ENCODE measurements around the gene PAFAH2. TPM values are rescaled to one million over a fixed set of nuclear protein-coding genes. Genes with fewer than 3 reads are reported as not detected.
A peak's percentile ranks its signal among the peaks of the same experiment; 100 is the strongest.

The PAFAH2 gene
- total and polyA plus RNA-seq, 2 donors, result 28.2 to 73.1 TPM

DNA sequence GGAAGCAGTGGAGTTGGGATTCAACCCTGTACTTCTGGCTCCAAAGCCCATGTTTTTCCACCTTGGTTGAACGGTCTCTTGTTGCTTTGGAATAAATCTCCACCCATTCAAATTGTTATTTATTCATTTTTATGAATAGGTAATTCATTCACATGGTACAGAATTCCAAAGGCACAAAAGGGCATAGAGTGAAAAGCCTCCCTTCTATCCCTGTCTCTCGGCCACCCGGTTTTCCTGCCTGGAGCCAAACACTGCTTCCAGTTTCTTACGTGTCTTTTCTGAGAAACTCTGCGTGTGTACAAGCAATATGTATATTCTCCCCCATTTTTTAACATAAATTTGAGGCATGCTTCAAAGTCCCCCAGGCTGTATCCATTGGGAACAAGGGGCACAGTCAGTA lies 27.7 kb upstream of the PAFAH2 start:
- Histone ChIP-seq H3K27me3 (ENCODE audit: control insufficient read depth in 2 of 2, insufficient read depth in 1 of 2, low read length in 1 of 2) (no peaks in the 10 kb centered on the region), H3K4me1 (ENCODE audit: control insufficient read depth in 2 of 2, insufficient read depth in 2 of 2, low read length in 2 of 2) (peaks cover 0 to 48% of the 10 kb centered on the region in 2 donors), H3K36me3 (ENCODE audit: control insufficient read depth in 2 of 2, insufficient read depth in 2 of 2, low read length in 1 of 2) (no peaks in the 10 kb centered on the region), H3K27ac (ENCODE audit: low read depth in 1 of 2, low read length in 1 of 2) (no peak overlapping the region), H3K4me3 (ENCODE audit: low read length in 2 of 2) (no peak overlapping the region), H3K9me3 (ENCODE audit: control insufficient read depth in 2 of 2, insufficient read depth in 1 of 2, low read length in 1 of 2) (no peaks in the 10 kb centered on the region)
- DNase-seq (ENCODE audit: low read depth in 6 of 9, low spot score in 9 of 9), result no peak
- WGBS, result 95% methylated on average over 5 of the region's 5 CpGs

DNA sequence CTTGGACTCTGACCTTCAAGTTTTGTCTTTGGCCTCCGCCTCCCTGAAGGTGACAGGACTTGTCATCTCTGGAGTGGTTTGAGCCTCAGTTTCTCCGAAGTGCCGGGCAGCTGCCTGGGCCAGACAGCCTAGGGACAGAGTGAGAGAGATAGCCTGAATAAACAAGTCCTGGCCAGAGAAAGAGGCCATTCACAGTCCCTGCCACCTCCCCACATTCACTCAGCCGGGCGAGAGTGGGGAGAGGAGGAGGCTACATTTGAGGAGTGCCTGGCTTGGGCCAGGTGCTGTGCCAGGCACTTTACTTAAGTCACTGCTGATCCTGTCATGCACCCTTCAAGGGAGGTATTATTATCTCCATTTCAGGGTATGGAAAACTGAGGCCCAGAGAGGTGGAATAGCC lies 27.2 kb upstream of the PAFAH2 start:
- peaks cover under 1 to 53% of the 10 kb centered on the region in 2 donors for H3K4me1 ChIP-seq (ENCODE audit: control insufficient read depth in 2 of 2, insufficient read depth in 2 of 2, low read length in 2 of 2)
- 98% methylated on average over 5 of the region's 5 CpGs for WGBS
- DNase-seq (ENCODE audit: low read depth in 6 of 9, low spot score in 9 of 9), result no peak
- no peak overlapping the region for H3K4me3 ChIP-seq (ENCODE audit: low read length in 2 of 2)
- no peaks in the 10 kb centered on the region for H3K36me3 ChIP-seq (ENCODE audit: control insufficient read depth in 2 of 2, insufficient read depth in 2 of 2, low read length in 1 of 2)
- H3K9me3 ChIP-seq (ENCODE audit: control insufficient read depth in 2 of 2, insufficient read depth in 1 of 2, low read length in 1 of 2), result no peaks in the 10 kb centered on the region
- H3K27ac ChIP-seq (ENCODE audit: low read depth in 1 of 2, low read length in 1 of 2), result no peak overlapping the region
- no peaks in the 10 kb centered on the region for H3K27me3 ChIP-seq (ENCODE audit: control insufficient read depth in 2 of 2, insufficient read depth in 1 of 2, low read length in 1 of 2)

DNA sequence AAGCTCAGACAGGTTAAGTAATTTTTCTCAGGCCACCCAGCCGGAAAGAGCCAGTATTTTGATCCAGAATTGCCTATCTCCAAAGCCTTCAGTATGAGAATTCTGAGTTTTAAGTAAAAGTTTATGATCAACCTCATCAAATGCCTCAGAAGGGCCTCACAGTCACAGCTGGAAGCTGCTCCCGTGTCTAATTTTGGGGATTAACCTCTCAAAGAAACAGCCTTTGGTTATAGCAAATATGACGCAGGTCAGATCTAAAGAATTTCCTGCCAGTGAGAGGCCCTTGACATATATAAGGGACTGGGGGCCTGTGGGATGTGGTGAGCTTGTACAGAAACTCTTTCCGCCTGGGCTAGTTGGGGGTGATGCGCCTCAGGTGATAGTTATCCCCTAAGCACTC lies 26.0 kb upstream of the PAFAH2 start:
- H3K27ac ChIP-seq (ENCODE audit: low read depth in 1 of 2, low read length in 1 of 2), result no peak overlapping the region
- peaks cover 4 to 60% of the 10 kb centered on the region in 2 donors for H3K4me1 ChIP-seq (ENCODE audit: control insufficient read depth in 2 of 2, insufficient read depth in 2 of 2, low read length in 2 of 2)
- no peaks in the 10 kb centered on the region for H3K9me3 ChIP-seq (ENCODE audit: control insufficient read depth in 2 of 2, insufficient read depth in 1 of 2, low read length in 1 of 2)
- H3K36me3 ChIP-seq (ENCODE audit: control insufficient read depth in 2 of 2, insufficient read depth in 2 of 2, low read length in 1 of 2), result no peaks in the 10 kb centered on the region
- 95% methylated on average over 5 of the region's 5 CpGs for WGBS
- no peak overlapping the region for H3K4me3 ChIP-seq (ENCODE audit: low read length in 2 of 2)
- no peak for DNase-seq (ENCODE audit: low read depth in 6 of 9, low spot score in 9 of 9)
- H3K27me3 ChIP-seq (ENCODE audit: control insufficient read depth in 2 of 2, insufficient read depth in 1 of 2, low read length in 1 of 2), result no peaks in the 10 kb centered on the region

DNA sequence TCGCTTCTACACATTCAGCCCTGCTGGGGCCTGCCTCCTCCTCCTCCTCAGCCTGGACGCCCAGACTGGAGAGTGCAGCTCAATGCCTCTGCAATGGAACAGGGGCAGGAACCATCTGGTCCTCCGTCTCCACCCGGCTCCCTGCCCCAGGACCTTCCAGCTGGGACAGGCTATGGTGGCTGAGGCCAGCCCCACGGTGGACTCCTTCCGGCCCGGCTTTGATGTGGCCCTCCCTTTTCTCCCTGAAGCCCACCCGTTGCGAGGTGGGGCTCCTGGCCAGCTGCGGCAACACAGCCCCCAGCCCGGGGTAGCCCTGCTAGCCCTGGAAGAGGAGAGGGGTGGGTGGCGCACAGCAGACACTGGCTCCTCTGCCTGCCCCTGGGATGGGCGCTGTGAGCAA lies 25.1 kb upstream of the PAFAH2 start:
- no peak for DNase-seq (ENCODE audit: low read depth in 6 of 9, low spot score in 9 of 9)
- Histone ChIP-seq H3K4me1 (ENCODE audit: control insufficient read depth in 2 of 2, insufficient read depth in 2 of 2, low read length in 2 of 2) (peaks cover 5 to 63% of the 10 kb centered on the region in 2 donors), H3K27me3 (ENCODE audit: control insufficient read depth in 2 of 2, insufficient read depth in 1 of 2, low read length in 1 of 2) (no peaks in the 10 kb centered on the region), H3K36me3 (ENCODE audit: control insufficient read depth in 2 of 2, insufficient read depth in 2 of 2, low read length in 1 of 2) (no peaks in the 10 kb centered on the region), H3K27ac (ENCODE audit: low read depth in 1 of 2, low read length in 1 of 2) (no peak overlapping the region), H3K4me3 (ENCODE audit: low read length in 2 of 2) (no peak overlapping the region), H3K9me3 (ENCODE audit: control insufficient read depth in 2 of 2, insufficient read depth in 1 of 2, low read length in 1 of 2) (no peaks in the 10 kb centered on the region)
- 97% methylated on average over 13 of the region's 13 CpGs for WGBS

DNA sequence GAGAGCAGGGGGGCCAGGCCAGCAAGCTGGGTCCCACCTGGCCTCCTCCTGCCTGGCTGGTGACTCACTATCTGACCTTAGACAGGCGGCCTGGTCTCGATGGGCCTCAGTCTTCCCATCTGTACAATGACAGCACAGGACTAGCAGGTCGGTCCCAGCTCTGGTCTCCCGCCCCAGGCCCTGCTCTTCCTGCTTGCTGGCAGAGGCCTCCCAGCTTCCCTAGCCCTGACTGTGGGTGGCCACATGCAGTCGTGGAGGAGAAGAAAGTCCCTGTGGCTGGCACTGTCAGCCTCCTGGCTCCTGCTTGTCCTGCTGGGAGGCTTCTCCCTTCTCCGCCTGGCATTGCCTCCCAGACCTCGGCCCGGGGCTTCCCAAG lies 24.5 kb upstream of the PAFAH2 start:
- no peak for DNase-seq (ENCODE audit: low read depth in 6 of 9, low spot score in 9 of 9)
- Histone ChIP-seq H3K27me3 (ENCODE audit: control insufficient read depth in 2 of 2, insufficient read depth in 1 of 2, low read length in 1 of 2) (no peaks in the 10 kb centered on the region), H3K4me1 (ENCODE audit: control insufficient read depth in 2 of 2, insufficient read depth in 2 of 2, low read length in 2 of 2) (peaks cover 11 to 63% of the 10 kb centered on the region in 2 donors), H3K9me3 (ENCODE audit: control insufficient read depth in 2 of 2, insufficient read depth in 1 of 2, low read length in 1 of 2) (no peaks in the 10 kb centered on the region), H3K36me3 (ENCODE audit: control insufficient read depth in 2 of 2, insufficient read depth in 2 of 2, low read length in 1 of 2) (no peaks in the 10 kb centered on the region), H3K27ac (ENCODE audit: low read depth in 1 of 2, low read length in 1 of 2) (no peak overlapping the region), H3K4me3 (ENCODE audit: low read length in 2 of 2) (no peak overlapping the region)
- 91% methylated on average over 8 of the region's 8 CpGs for WGBS

DNA sequence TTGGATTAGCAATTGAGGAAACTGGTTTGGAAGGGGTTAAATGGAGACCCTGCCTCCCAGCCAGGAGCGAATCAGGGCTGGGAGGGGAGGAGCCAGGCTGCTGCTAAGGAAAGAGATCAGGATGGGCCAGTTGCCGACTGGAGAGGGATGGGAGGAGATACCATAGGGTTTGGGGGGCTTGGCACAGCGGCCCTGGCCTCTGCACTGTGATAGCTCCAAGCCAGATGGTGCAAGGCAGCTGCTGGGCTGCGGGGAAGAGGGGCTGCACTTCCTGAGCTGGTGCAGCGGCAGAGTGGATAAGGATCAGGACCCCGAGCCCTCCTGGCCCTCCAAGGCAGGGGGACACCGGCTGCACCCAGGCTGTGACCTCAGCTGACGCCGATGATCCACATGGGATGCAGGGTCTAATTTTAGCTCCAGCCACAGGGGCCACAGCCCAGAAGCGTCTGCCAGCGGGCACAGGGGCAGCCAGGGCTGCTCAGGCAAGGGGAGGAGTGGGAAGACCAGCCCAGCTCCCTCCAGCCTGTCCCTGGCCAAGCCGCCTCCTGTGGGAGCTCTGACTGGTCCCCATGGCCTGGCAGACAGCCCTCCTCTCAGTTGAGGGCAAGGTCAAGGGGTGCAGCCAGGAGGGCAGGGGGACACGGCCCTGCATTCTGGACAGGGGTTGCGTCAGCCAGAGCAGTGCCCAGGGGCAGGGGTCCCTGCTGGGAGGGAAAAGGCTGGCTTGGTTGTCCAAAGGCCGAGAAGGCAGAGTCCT lies 24.0 kb upstream of the PAFAH2 start, which contains the start of gene EXTL1:
EXTL1 (plus strand) TSS at position 129 of the 757 bp plus-strand sequence. CDS start 872 bp downstream, outside the sequence.
- Histone ChIP-seq H3K36me3 (ENCODE audit: control insufficient read depth in 2 of 2, insufficient read depth in 2 of 2, low read length in 1 of 2) (no peaks in the 10 kb centered on the region), H3K27ac (ENCODE audit: low read depth in 1 of 2, low read length in 1 of 2) (no peak within 1 kb of the TSS), H3K9me3 (ENCODE audit: control insufficient read depth in 2 of 2, insufficient read depth in 1 of 2, low read length in 1 of 2) (no peaks in the 10 kb centered on the region), H3K27me3 (ENCODE audit: control insufficient read depth in 2 of 2, insufficient read depth in 1 of 2, low read length in 1 of 2) (no peaks in the 10 kb centered on the region), H3K4me1 (ENCODE audit: control insufficient read depth in 2 of 2, insufficient read depth in 2 of 2, low read length in 2 of 2) (peaks cover 16 to 63% of the 10 kb centered on the region in 2 donors), H3K4me3 (ENCODE audit: low read length in 2 of 2) (peak within 1 kb of the TSS in 1 of 2 donors; percentile 17)
- WGBS, result 82% methylated on average over 15 of the region's 15 CpGs
- peak in 1 of 9 donors; percentile 49 for DNase-seq (ENCODE audit: low read depth in 6 of 9, low spot score in 9 of 9)

DNA sequence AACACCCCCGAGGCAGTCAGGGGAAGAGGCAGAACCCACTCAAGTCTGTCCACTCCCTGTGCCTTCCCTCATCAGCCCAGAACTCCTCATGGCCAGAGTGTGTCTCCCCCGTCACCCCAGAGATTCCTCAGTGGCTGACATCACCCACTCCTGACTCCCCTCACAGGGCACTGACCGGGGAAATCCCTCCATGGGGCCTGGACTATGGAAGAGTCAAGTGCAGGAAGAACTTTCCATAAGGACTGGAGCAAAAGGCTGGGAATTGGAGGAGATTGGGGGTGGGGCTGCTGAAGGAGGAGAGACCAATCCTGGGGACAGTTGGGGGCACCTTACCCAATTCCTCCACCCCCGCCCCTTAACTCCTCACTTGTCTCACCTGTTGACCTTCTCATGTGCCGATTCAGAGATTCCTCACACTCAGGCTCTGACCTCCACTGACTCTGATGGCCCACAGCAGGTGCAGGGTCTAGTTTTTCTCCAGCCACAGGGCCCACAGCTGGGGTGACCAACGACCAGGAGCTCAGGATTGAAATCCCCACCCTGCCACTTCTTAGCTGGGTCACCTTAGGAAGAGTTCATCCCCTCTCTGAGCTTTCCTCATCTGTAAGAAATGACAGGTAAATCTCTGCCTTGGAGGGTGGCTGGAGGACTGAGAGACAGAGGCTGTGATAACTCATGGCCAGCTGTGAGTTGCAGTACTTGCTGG lies 23.2 kb upstream of the PAFAH2 start:
- H3K4me3 ChIP-seq (ENCODE audit: low read length in 2 of 2), result no peak overlapping the region
- H3K4me1 ChIP-seq (ENCODE audit: control insufficient read depth in 2 of 2, insufficient read depth in 2 of 2, low read length in 2 of 2), result peaks cover 23 to 69% of the 10 kb centered on the region in 2 donors
- no peak for DNase-seq (ENCODE audit: low read depth in 6 of 9, low spot score in 9 of 9)
- H3K36me3 ChIP-seq (ENCODE audit: control insufficient read depth in 2 of 2, insufficient read depth in 2 of 2, low read length in 1 of 2), result no peaks in the 10 kb centered on the region
- WGBS, result 96% methylated on average over 6 of the region's 6 CpGs
- H3K9me3 ChIP-seq (ENCODE audit: control insufficient read depth in 2 of 2, insufficient read depth in 1 of 2, low read length in 1 of 2), result no peaks in the 10 kb centered on the region
- no peak overlapping the region for H3K27ac ChIP-seq (ENCODE audit: low read depth in 1 of 2, low read length in 1 of 2)
- H3K27me3 ChIP-seq (ENCODE audit: control insufficient read depth in 2 of 2, insufficient read depth in 1 of 2, low read length in 1 of 2), result no peaks in the 10 kb centered on the region

DNA sequence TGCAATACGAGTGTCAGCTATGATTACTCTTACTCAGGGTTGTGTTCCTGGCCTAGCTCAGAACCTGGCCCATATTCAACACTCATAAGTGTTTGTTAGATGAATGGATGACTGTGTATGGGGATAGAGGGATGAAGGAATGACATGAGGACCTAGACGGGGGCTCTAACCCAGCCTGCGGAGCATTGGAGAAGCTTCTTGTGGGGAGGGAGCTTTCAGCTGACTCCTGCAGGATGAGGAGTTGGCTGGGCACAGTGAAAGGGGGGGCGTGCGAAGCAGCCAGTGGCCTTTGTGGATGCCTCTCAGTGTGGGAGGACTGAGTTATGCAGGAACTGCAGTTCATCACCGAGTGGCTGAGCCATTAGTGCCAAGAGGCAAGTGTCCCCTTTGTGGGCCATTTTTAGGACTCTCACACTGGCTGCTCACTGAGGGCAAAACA lies 22.5 kb upstream of the PAFAH2 start:
- no peak overlapping the region for H3K4me3 ChIP-seq (ENCODE audit: low read length in 2 of 2)
- H3K36me3 ChIP-seq (ENCODE audit: control insufficient read depth in 2 of 2, insufficient read depth in 2 of 2, low read length in 1 of 2), result no peaks in the 10 kb centered on the region
- H3K27me3 ChIP-seq (ENCODE audit: control insufficient read depth in 2 of 2, insufficient read depth in 1 of 2, low read length in 1 of 2), result no peaks in the 10 kb centered on the region
- H3K9me3 ChIP-seq (ENCODE audit: control insufficient read depth in 2 of 2, insufficient read depth in 1 of 2, low read length in 1 of 2), result no peaks in the 10 kb centered on the region
- WGBS, result 96% methylated on average over 6 of the region's 6 CpGs
- no peak overlapping the region for H3K27ac ChIP-seq (ENCODE audit: low read depth in 1 of 2, low read length in 1 of 2)
- DNase-seq (ENCODE audit: low read depth in 6 of 9, low spot score in 9 of 9), result no peak
- peaks cover 23 to 77% of the 10 kb centered on the region in 2 donors for H3K4me1 ChIP-seq (ENCODE audit: control insufficient read depth in 2 of 2, insufficient read depth in 2 of 2, low read length in 2 of 2)

DNA sequence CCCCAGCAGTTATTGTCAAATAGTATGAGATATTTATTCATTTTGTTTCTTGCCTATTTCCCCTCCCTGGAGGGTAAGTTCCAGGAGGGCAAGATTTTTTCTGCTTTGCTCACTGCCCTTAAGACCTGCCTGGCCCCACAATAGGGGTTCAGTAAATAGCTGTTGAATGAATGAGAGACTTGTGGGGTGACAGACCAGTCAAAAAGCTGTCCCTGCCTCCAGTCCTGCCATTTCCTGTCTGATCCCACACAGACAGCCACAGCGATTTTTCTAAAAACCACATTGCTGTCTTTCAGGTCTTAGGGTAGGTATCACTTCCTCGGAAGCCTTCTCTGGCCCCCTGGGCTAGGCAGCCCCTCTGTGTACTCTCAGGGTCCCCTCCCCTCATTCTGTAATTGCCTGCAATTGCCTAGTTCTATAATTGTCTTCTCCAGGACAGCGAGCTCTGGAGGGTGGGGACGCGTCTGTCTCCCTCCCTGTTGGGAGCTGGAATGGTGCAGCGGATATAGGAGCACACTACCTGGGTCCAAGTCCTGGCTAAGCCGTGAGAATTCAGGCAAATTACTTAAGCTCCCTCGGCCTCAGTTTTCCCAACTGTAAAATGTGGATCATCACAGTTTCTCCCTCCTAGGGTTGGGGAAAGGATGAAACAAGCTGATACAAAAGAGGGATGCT lies 21.9 kb upstream of the PAFAH2 start:
- Histone ChIP-seq H3K27ac (ENCODE audit: low read depth in 1 of 2, low read length in 1 of 2) (no peak overlapping the region), H3K4me1 (ENCODE audit: control insufficient read depth in 2 of 2, insufficient read depth in 2 of 2, low read length in 2 of 2) (peaks cover 23 to 81% of the 10 kb centered on the region in 2 donors), H3K4me3 (ENCODE audit: low read length in 2 of 2) (no peak overlapping the region), H3K36me3 (ENCODE audit: control insufficient read depth in 2 of 2, insufficient read depth in 2 of 2, low read length in 1 of 2) (no peaks in the 10 kb centered on the region), H3K27me3 (ENCODE audit: control insufficient read depth in 2 of 2, insufficient read depth in 1 of 2, low read length in 1 of 2) (no peaks in the 10 kb centered on the region), H3K9me3 (ENCODE audit: control insufficient read depth in 2 of 2, insufficient read depth in 1 of 2, low read length in 1 of 2) (no peaks in the 10 kb centered on the region)
- WGBS, result 60% methylated on average over 8 of the region's 8 CpGs
- peak in 1 of 9 donors; percentile 52 for DNase-seq (ENCODE audit: low read depth in 6 of 9, low spot score in 9 of 9)
